Measurements from ENCODE around the gene SARNP.
A peak's percentile ranks its signal among the peaks of the same experiment; 100 is the strongest.

Gene SARNP

DNA sequence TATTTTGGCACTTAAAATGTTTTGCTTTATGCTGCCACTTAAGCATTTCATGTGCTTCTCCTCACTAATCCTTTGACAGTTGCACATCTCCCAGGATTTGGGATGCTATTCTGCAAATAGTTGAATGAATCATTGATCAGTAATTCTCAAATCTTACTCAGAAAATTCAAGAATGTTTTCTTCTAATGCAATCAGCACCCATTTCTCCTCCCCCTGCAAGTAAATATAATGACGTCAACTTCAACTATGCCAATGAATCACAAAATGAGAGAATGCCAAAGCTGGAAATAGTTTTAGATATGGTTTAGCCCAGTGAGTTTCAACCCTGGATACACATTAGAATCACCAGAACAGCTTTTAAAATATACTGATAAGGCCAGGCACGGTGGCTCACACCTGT is 103.8 kb downstream of the SARNP start:
- DNase-seq (ENCODE audit: low read depth, low spot score) = peak; percentile 66
- TF ChIP-seq, protein P1, sequence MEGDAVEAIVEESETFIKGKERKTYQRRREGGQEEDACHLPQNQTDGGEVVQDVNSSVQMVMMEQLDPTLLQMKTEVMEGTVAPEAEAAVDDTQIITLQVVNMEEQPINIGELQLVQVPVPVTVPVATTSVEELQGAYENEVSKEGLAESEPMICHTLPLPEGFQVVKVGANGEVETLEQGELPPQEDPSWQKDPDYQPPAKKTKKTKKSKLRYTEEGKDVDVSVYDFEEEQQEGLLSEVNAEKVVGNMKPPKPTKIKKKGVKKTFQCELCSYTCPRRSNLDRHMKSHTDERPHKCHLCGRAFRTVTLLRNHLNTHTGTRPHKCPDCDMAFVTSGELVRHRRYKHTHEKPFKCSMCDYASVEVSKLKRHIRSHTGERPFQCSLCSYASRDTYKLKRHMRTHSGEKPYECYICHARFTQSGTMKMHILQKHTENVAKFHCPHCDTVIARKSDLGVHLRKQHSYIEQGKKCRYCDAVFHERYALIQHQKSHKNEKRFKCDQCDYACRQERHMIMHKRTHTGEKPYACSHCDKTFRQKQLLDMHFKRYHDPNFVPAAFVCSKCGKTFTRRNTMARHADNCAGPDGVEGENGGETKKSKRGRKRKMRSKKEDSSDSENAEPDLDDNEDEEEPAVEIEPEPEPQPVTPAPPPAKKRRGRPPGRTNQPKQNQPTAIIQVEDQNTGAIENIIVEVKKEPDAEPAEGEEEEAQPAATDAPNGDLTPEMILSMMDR (IDR thresholded peaks at IDR 0.05; ENCODE audit: low read depth, low read length) = no peak
- no peak overlapping the region for H3K4me3 ChIP-seq (ENCODE audit: low read depth, low read length)
- in situ Hi-C loops (cut with HindIII; ENCODE audit: low sequenced_read_pairs) = no loop called here

- TF ChIP-seq, protein P1 (IDR thresholded peaks at IDR 0.05; ENCODE audit: low read depth, low read length) = no peak
- in situ Hi-C loops (cut with HindIII; ENCODE audit: low sequenced_read_pairs) = no loop called here
- DNase-seq (ENCODE audit: low read depth, low spot score) = no peak
- H3K4me3 ChIP-seq (ENCODE audit: low read depth, low read length) = no peak overlapping the region
These were observed 104.7 kb downstream of the SARNP start for GRCh38 chr12:55712700-55713415.

- DNase-seq (ENCODE audit: low read depth, low spot score) = no peak
- H3K4me3 ChIP-seq (ENCODE audit: low read depth, low read length) = no peak overlapping the region
- TF ChIP-seq, protein P1 (IDR thresholded peaks at IDR 0.05; ENCODE audit: low read depth, low read length) = no peak
- in situ Hi-C loops (cut with HindIII; ENCODE audit: low sequenced_read_pairs) = no loop called here
These were observed 105.6 kb downstream of the SARNP start for GRCh38 chr12:55711786-55712553.

- TF ChIP-seq, protein P1 (IDR thresholded peaks at IDR 0.05; ENCODE audit: low read depth, low read length) = no peak
- H3K4me3 ChIP-seq (ENCODE audit: low read depth, low read length) = no peak overlapping the region
- no peak for DNase-seq (ENCODE audit: low read depth, low spot score)
- in situ Hi-C loops (cut with HindIII; ENCODE audit: low sequenced_read_pairs) = no loop called here
These were observed 108.8 kb downstream of the SARNP start for GRCh38 chr12:55708695-55709233.

DNA sequence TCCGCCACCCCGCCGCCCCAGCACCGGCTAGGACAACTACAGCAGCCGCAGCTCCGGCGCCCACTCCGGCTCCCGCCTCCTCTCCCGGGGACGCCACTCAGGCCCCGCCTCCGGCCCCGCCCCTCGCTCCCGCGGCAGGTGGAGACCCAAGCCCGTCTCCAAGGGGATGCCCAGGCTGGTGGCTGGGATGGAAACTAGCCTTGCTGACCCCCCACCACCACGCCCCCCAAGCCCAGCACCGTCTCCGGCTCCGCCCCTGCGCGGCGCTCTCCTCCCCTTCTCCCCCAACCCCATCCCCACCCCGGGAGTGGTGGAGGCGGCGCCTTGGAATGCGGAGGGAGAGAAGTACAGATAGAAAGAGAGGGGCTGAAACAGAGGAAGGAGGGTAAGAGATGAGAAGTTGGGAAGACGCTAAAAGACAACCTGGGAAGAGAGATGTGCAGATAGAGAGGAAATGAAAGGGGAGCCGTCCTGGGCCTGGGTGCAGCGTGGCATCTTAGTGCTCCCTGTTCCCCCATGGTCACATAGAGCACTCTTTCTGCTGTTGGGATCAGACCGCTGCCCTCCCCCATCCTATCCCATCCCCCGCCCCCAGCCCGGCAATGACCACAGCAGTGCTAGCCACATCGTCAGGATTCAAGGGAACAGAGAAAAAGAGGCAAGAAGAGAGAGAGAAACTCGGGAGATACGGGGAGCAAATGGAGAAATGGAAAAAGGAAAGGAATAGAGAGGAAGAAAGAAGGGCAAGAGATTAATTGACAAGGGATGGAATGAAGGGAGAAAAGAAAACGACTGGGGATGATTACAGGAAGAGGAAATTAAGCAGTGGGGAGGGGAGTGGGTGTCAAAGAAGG is 109.5 kb downstream of the SARNP start, which contains the start of gene ITGA7:
TSS of gene ITGA7 (minus strand) at position 64 of the 854 bp plus-strand sequence. CDS start 222 bp downstream, outside the sequence.
- DNase-seq (ENCODE audit: low read depth, low spot score) = no peak
- in situ Hi-C loops (cut with HindIII; ENCODE audit: low sequenced_read_pairs) = no loop called here
- peak within 1 kb of the TSS; percentile 53 for H3K4me3 ChIP-seq (ENCODE audit: low read depth, low read length)
- TF ChIP-seq, protein P1 (IDR thresholded peaks at IDR 0.05; ENCODE audit: low read depth, low read length) = no peak

Data from astrocyte of the spinal cord (primary cell).